GM23338 (cell line): ENCODE measurements around the gene SARNP. TPM values are rescaled to one million over a fixed set of nuclear protein-coding genes. Genes with fewer than 3 reads are reported as not detected.

Experiments used
- ATAC-seq: fragments of 200-7000 bp; cut with Tn5 transposase; 3 replicates; pipeline ENCODE4 v1.9.1; 2020
- DNase-seq: peaks from one replicate; pipeline ENCODE4 v3.0.0-alpha.2; 2015; ENCODE audit warnings: low spot score
- H2AFZ ChIP-seq: fragments of 200-600 bp; sonication (generic); 2 replicates; pipeline ENCODE4 v1.8.0; 2016; ENCODE audit warnings: antibody characterized with exemption, mild to moderate bottlenecking, moderate library complexity
- H3F3A ChIP-seq: fragments of 200-600 bp; sonication (generic); replicated peaks from 2 replicates; pipeline ENCODE4 v1.8.0; 2017; ENCODE audit warnings: antibody characterized with exemption, mixed run types, low read depth
- H3K27ac ChIP-seq: fragments of 200-600 bp; sonication (generic); 2 replicates; pipeline ENCODE4 v1.6.1; 2016; ENCODE audit warnings: low read depth
- H3K27me3 ChIP-seq: fragments of 200-600 bp; sonication (generic); 2 replicates; pipeline ENCODE4 v1.8.0; 2016; ENCODE audit warnings: mild to moderate bottlenecking, mixed run types, moderate library complexity; ENCODE audit not compliant: insufficient read depth
- H3K36me3 ChIP-seq: fragments of 200-600 bp; sonication (generic); 2 replicates; pipeline ENCODE4 v1.8.0; 2016; ENCODE audit warnings: mild to moderate bottlenecking; ENCODE audit not compliant: insufficient read depth
- H3K4me1 ChIP-seq: fragments of 200-600 bp; sonication (generic); 2 replicates; pipeline ENCODE4 v1.8.0; 2016; ENCODE audit warnings: mild to moderate bottlenecking, moderate library complexity; ENCODE audit not compliant: insufficient read depth
- H3K4me2 ChIP-seq: fragments of 200-600 bp; sonication (generic); 2 replicates; pipeline ENCODE4 v1.7.1; 2017; ENCODE audit warnings: mixed run types
- H3K4me3 ChIP-seq: fragments of 200-600 bp; sonication (generic); 2 replicates; pipeline ENCODE4 v1.6.1; 2016; ENCODE audit warnings: mixed run types
- H3K79me2 ChIP-seq: fragments of 200-600 bp; sonication (generic); replicated peaks from 2 replicates; pipeline ENCODE4 v1.8.0; 2017; ENCODE audit warnings: mild to moderate bottlenecking; ENCODE audit not compliant: insufficient read depth
- H3K9me2 ChIP-seq: fragments of 200-600 bp; sonication (generic); 2 replicates; pipeline ENCODE4 v1.8.0; 2017; ENCODE audit not compliant: insufficient read depth
- H4K20me1 ChIP-seq: fragments of 200-600 bp; sonication (generic); replicated peaks from 2 replicates; pipeline ENCODE4 v1.8.0; 2017; ENCODE audit warnings: mild to moderate bottlenecking; ENCODE audit not compliant: insufficient read depth
- H3K27ac Mint-ChIP-seq: 2 replicates; pipeline ENCODE4 v1.8.0; 2020; ENCODE audit warnings: inconsistent platforms, mild to moderate bottlenecking, moderate library complexity, mixed read lengths
- H3K27me3 Mint-ChIP-seq: 3 replicates; pipeline ENCODE4 v1.8.0; 2022; ENCODE audit warnings: low read depth, mild to moderate bottlenecking, moderate library complexity, mixed read lengths, inconsistent platforms; ENCODE audit not compliant: insufficient read depth, poor library complexity
- H3K36me3 Mint-ChIP-seq: 3 replicates; pipeline ENCODE4 v1.8.0; 2021; ENCODE audit warnings: low read depth, mild to moderate bottlenecking, inconsistent platforms, moderate library complexity, mixed read lengths
- H3K4me1 Mint-ChIP-seq: 3 replicates; pipeline ENCODE4 v1.8.0; 2020; ENCODE audit warnings: mild to moderate bottlenecking, inconsistent platforms, mixed read lengths
- H3K4me3 Mint-ChIP-seq: 3 replicates; pipeline ENCODE4 v1.8.0; 2021; ENCODE audit warnings: moderate library complexity, mild to moderate bottlenecking, inconsistent platforms, mixed read lengths
- H3K9me3 Mint-ChIP-seq: 3 replicates; pipeline ENCODE4 v1.8.0; 2020; ENCODE audit warnings: moderate library complexity, mild to moderate bottlenecking, inconsistent platforms, mixed read lengths
- CREB1 ChIP-seq: fragments of 250-450 bp; sonication (Bioruptor Pico); IDR thresholded peaks from 2 replicates; pipeline ENCODE4 v1.5.0; 2020; ENCODE audit warnings: low read depth, mild to moderate bottlenecking, moderate library complexity
- EZH2 ChIP-seq: fragments of 200-600 bp; sonication (generic); IDR thresholded peaks from one replicate; pipeline ENCODE4 v1.8.0; 2017; ENCODE audit warnings: antibody characterized with exemption, mild to moderate bottlenecking, low read depth; ENCODE audit not compliant: unreplicated experiment
- EZH2phosphoT487 ChIP-seq: fragments of 200-600 bp; sonication (generic); IDR thresholded peaks from one replicate; pipeline ENCODE4 v1.8.1; 2018; ENCODE audit warnings: antibody characterized with exemption; ENCODE audit not compliant: unreplicated experiment
- JUNB ChIP-seq: IDR thresholded peaks from one replicate; pipeline ENCODE4 v1.6.1; 2016; ENCODE audit warnings: antibody characterized with exemption; ENCODE audit not compliant: unreplicated experiment
- NANOG ChIP-seq: IDR thresholded peaks from 2 replicates; pipeline ENCODE4 v1.6.1; 2016; ENCODE audit warnings: antibody characterized with exemption, borderline replicate concordance
- POLR2AphosphoS5 ChIP-seq: IDR thresholded peaks from 2 replicates; pipeline ENCODE4 v1.6.1; 2016; ENCODE audit warnings: antibody characterized with exemption, low read depth
- STAT1 ChIP-seq: IDR thresholded peaks from one replicate; pipeline ENCODE4 v1.6.1; 2016; ENCODE audit warnings: antibody characterized with exemption; ENCODE audit not compliant: unreplicated experiment
- ZNF114 ChIP-seq: fragments of 250-450 bp; sonication (Bioruptor Pico); IDR thresholded peaks from 2 replicates; pipeline ENCODE4 v1.5.0; 2020; ENCODE audit warnings: mild to moderate bottlenecking, moderate library complexity
- ZNF331 ChIP-seq: fragments of 250-450 bp; sonication (Bioruptor Pico); IDR thresholded peaks from 2 replicates; pipeline ENCODE4 v1.5.0; 2020; ENCODE audit warnings: low read depth, mild to moderate bottlenecking, moderate library complexity
- polyA plus RNA-seq: library from polyadenylated mRNA; unstranded; fragments of >200 nt; fragmentation: Nextera tagmentation; extraction: Ambion mirVana; gene quantifications from 2 replicates; pipeline ENCODE4 v1.2.1, GENCODE V29; 2016
- total RNA-seq: library from RNA; depleted of rRNA; stranded (reverse); fragments of >200 nt; shearing (Covaris generic); gene quantifications from 2 replicates; pipeline ENCODE4 v1.2.3, GENCODE V29; 2014
- TF ChIP-seq, protein P1 (sequence below): IDR thresholded peaks from 2 replicates; pipeline ENCODE4 v1.6.1; 2016; ENCODE audit warnings: antibody characterized with exemption
- TF ChIP-seq, protein P2 (sequence below): IDR thresholded peaks from one replicate; pipeline ENCODE4 v1.6.1; 2018; ENCODE audit warnings: antibody characterized with exemption; ENCODE audit not compliant: unreplicated experiment
- TF ChIP-seq, protein P3 (sequence below): fragments of 250-450 bp; sonication (Bioruptor Pico); IDR thresholded peaks from 2 replicates; pipeline ENCODE4 v1.5.0; 2020; ENCODE audit warnings: mild to moderate bottlenecking, moderate library complexity
- TF ChIP-seq, protein P4 (sequence below), 2 experiments: fragments of 200-600 bp in 1 of 2; sonication (generic) in 1 of 2; conservative IDR thresholded peaks; 2 replicates each; pipeline versions ENCODE4 v1.5.1 to v1.6.1; 2016 to 2017; ENCODE audit warnings: antibody characterized with exemption in 2 of 2, low read depth in 2 of 2, mild to moderate bottlenecking in 2 of 2, moderate library complexity in 1 of 2

The SARNP gene
- total and polyA plus RNA-seq, 2 experiments from 2014 or later: 96.0 to 313 TPM

DNA sequence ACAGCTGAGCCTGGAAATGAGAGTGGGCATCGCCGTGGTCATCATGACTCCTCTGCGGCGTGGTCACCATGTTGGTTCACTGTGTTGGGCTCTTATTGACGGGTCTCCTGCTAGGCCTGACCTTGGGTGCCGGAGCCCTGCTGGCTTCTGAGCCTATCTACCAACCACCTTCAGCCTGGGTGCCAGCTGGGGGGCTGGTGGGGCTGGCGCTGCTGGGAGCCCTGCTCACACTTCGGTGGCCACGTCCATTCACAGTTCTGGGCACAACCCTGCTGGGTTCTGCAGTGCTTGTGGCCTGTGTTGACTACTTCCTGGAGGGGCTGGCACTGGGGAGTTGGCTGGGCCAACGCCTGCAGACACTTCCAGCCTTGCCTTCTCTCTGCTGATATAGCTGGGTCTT is 15.5 kb upstream of the SARNP start (continued):
- no peak for TF ChIP-seq EZH2
- no peak for TF ChIP-seq EZH2phosphoT487
- TF ChIP-seq ZNF331 (CRISPR knock-in tag): no peak

DNA sequence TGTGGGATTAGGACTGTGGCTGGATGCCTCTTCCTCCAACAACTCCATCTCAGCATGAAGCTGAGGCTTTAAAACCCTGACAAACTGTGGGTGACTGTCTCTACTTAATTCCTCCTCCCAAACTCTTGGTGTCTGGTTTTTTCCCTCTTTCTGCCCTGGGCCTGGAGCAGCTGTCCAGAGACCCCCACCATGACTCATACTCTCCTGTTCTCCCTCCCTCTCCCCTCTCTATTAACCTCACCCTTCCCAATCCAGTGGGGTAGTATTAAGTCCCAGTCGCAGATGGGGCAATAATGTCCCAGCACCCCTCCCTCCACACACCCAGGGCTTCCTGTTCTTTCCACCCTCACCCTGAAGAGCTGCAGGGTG is 13.9 kb upstream of the SARNP start:
- peak overlapping the region; percentile 97; the same call in 1 of the 2 replicates for H2AFZ ChIP-seq

More for the DNA sequence above, 13.9 kb upstream of the SARNP start:
- Histone ChIP-seq H3K27ac (peak overlapping the region; percentile 99), H3K4me3 (peak overlapping the region; percentile 100), H3K4me1 (peaks cover 26% of the 10 kb centered on the region), H3K36me3 (no peaks in the 10 kb centered on the region), H3K79me2 (peaks cover 27% of the 10 kb centered on the region), H3K27me3 (no peaks in the 10 kb centered on the region), H3K4me2 (peak overlapping the region; percentile 98), H3F3A (peaks cover 32% of the 10 kb centered on the region), H4K20me1 (no peaks in the 10 kb centered on the region), H3K9me2 (no peaks in the 10 kb centered on the region)
- ATAC-seq: no peak
- H3K36me3 Mint-ChIP-seq: peaks cover 4% of the 10 kb centered on the region
- TF ChIP-seq ZNF331 (CRISPR knock-in tag) (no peak), NANOG (no peak), POLR2AphosphoS5 (no peak), EZH2 (no peak), EZH2phosphoT487 (no peak), ZNF114 (CRISPR knock-in tag) (no peak), STAT1 (no peak), JUNB (no peak), CREB1 (no peak)
- TF ChIP-seq, protein P1, sequence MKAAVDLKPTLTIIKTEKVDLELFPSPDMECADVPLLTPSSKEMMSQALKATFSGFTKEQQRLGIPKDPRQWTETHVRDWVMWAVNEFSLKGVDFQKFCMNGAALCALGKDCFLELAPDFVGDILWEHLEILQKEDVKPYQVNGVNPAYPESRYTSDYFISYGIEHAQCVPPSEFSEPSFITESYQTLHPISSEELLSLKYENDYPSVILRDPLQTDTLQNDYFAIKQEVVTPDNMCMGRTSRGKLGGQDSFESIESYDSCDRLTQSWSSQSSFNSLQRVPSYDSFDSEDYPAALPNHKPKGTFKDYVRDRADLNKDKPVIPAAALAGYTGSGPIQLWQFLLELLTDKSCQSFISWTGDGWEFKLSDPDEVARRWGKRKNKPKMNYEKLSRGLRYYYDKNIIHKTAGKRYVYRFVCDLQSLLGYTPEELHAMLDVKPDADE: no peak
- TF ChIP-seq, protein P2, sequence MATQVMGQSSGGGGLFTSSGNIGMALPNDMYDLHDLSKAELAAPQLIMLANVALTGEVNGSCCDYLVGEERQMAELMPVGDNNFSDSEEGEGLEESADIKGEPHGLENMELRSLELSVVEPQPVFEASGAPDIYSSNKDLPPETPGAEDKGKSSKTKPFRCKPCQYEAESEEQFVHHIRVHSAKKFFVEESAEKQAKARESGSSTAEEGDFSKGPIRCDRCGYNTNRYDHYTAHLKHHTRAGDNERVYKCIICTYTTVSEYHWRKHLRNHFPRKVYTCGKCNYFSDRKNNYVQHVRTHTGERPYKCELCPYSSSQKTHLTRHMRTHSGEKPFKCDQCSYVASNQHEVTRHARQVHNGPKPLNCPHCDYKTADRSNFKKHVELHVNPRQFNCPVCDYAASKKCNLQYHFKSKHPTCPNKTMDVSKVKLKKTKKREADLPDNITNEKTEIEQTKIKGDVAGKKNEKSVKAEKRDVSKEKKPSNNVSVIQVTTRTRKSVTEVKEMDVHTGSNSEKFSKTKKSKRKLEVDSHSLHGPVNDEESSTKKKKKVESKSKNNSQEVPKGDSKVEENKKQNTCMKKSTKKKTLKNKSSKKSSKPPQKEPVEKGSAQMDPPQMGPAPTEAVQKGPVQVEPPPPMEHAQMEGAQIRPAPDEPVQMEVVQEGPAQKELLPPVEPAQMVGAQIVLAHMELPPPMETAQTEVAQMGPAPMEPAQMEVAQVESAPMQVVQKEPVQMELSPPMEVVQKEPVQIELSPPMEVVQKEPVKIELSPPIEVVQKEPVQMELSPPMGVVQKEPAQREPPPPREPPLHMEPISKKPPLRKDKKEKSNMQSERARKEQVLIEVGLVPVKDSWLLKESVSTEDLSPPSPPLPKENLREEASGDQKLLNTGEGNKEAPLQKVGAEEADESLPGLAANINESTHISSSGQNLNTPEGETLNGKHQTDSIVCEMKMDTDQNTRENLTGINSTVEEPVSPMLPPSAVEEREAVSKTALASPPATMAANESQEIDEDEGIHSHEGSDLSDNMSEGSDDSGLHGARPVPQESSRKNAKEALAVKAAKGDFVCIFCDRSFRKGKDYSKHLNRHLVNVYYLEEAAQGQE: no peak
- TF ChIP-seq, protein P3, sequence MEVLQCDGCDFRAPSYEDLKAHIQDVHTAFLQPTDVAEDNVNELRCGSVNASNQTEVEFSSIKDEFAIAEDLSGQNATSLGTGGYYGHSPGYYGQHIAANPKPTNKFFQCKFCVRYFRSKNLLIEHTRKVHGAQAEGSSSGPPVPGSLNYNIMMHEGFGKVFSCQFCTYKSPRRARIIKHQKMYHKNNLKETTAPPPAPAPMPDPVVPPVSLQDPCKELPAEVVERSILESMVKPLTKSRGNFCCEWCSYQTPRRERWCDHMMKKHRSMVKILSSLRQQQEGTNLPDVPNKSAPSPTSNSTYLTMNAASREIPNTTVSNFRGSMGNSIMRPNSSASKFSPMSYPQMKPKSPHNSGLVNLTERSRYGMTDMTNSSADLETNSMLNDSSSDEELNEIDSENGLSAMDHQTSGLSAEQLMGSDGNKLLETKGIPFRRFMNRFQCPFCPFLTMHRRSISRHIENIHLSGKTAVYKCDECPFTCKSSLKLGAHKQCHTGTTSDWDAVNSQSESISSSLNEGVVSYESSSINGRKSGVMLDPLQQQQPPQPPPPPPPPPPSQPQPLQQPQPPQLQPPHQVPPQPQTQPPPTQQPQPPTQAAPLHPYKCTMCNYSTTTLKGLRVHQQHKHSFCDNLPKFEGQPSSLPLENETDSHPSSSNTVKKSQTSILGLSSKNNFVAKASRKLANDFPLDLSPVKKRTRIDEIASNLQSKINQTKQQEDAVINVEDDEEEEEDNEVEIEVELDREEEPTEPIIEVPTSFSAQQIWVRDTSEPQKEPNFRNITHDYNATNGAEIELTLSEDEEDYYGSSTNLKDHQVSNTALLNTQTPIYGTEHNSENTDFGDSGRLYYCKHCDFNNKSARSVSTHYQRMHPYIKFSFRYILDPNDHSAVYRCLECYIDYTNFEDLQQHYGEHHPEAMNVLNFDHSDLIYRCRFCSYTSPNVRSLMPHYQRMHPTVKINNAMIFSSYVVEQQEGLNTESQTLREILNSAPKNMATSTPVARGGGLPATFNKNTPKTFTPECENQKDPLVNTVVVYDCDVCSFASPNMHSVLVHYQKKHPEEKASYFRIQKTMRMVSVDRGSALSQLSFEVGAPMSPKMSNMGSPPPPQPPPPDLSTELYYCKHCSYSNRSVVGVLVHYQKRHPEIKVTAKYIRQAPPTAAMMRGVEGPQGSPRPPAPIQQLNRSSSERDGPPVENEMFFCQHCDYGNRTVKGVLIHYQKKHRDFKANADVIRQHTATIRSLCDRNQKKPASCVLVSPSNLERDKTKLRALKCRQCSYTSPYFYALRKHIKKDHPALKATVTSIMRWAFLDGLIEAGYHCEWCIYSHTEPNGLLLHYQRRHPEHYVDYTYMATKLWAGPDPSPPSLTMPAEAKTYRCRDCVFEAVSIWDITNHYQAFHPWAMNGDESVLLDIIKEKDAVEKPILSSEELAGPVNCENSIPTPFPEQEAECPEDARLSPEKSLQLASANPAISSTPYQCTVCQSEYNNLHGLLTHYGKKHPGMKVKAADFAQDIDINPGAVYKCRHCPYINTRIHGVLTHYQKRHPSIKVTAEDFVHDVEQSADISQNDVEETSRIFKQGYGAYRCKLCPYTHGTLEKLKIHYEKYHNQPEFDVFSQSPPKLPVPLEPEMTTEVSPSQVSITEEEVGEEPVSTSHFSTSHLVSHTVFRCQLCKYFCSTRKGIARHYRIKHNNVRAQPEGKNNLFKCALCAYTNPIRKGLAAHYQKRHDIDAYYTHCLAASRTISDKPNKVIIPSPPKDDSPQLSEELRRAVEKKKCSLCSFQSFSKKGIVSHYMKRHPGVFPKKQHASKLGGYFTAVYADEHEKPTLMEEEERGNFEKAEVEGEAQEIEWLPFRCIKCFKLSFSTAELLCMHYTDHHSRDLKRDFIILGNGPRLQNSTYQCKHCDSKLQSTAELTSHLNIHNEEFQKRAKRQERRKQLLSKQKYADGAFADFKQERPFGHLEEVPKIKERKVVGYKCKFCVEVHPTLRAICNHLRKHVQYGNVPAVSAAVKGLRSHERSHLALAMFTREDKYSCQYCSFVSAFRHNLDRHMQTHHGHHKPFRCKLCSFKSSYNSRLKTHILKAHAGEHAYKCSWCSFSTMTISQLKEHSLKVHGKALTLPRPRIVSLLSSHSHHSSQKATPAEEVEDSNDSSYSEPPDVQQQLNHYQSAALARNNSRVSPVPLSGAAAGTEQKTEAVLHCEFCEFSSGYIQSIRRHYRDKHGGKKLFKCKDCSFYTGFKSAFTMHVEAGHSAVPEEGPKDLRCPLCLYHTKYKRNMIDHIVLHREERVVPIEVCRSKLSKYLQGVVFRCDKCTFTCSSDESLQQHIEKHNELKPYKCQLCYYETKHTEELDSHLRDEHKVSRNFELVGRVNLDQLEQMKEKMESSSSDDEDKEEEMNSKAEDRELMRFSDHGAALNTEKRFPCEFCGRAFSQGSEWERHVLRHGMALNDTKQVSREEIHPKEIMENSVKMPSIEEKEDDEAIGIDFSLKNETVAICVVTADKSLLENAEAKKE (CRISPR knock-in tag): no peak
- TF ChIP-seq, protein P4, sequence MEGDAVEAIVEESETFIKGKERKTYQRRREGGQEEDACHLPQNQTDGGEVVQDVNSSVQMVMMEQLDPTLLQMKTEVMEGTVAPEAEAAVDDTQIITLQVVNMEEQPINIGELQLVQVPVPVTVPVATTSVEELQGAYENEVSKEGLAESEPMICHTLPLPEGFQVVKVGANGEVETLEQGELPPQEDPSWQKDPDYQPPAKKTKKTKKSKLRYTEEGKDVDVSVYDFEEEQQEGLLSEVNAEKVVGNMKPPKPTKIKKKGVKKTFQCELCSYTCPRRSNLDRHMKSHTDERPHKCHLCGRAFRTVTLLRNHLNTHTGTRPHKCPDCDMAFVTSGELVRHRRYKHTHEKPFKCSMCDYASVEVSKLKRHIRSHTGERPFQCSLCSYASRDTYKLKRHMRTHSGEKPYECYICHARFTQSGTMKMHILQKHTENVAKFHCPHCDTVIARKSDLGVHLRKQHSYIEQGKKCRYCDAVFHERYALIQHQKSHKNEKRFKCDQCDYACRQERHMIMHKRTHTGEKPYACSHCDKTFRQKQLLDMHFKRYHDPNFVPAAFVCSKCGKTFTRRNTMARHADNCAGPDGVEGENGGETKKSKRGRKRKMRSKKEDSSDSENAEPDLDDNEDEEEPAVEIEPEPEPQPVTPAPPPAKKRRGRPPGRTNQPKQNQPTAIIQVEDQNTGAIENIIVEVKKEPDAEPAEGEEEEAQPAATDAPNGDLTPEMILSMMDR (conservative IDR thresholded peaks at IDR 0.05; ENCODE audit: low read depth in 2 of 2): no peak
- H3K27me3 Mint-ChIP-seq: peaks cover 12% of the 10 kb centered on the region
- peak overlapping the region; percentile 80 for H3K27ac Mint-ChIP-seq
- H3K9me3 Mint-ChIP-seq: no peaks in the 10 kb centered on the region
- peak overlapping the region; percentile 94 for H3K4me3 Mint-ChIP-seq
- H3K4me1 Mint-ChIP-seq: peaks cover 40% of the 10 kb centered on the region
- DNase-seq: no peak
